ENCODE results near the gene LINC00305. TPM values are rescaled to one million over a fixed set of nuclear protein-coding genes. Genes with fewer than 3 reads are reported as not detected.

Gene LINC00305
- total and polyA plus RNA-seq, 12 donors, result not detected

DNA sequence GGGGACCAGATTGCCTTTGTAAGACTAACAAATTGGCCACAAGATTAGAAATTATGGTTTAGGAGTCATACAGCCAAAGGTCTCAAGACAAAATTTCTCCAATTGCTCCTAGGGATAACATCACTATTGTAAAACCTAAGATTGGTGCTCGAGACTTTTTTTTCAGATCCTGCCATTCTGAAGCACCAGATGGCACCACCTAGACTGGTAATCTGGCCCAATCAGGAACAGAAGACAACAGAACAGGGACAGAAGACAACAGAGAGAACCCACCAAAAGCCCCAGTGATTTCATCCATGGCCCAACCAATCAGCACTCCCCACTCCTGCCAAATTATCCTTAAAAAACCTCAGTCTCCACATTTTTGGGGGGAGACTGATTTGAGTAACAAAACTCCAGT is 66.8 kb downstream of the LINC00305 start:
- Histone ChIP-seq H3K4me3 (no peak overlapping the region), H3K4me1 (no peaks in the 10 kb centered on the region), H3K27ac (no peak overlapping the region), H3K27me3 (no peaks in the 10 kb centered on the region), H3K36me3 (no peaks in the 10 kb centered on the region), H3K9me3 (no peaks in the 10 kb centered on the region)
- WGBS, 2 donors, result 87 to 91% methylated on average over 1 of the region's 1 CpG
- ATAC-seq, result no peak
- TF ChIP-seq, protein P1, sequence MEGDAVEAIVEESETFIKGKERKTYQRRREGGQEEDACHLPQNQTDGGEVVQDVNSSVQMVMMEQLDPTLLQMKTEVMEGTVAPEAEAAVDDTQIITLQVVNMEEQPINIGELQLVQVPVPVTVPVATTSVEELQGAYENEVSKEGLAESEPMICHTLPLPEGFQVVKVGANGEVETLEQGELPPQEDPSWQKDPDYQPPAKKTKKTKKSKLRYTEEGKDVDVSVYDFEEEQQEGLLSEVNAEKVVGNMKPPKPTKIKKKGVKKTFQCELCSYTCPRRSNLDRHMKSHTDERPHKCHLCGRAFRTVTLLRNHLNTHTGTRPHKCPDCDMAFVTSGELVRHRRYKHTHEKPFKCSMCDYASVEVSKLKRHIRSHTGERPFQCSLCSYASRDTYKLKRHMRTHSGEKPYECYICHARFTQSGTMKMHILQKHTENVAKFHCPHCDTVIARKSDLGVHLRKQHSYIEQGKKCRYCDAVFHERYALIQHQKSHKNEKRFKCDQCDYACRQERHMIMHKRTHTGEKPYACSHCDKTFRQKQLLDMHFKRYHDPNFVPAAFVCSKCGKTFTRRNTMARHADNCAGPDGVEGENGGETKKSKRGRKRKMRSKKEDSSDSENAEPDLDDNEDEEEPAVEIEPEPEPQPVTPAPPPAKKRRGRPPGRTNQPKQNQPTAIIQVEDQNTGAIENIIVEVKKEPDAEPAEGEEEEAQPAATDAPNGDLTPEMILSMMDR (IDR thresholded peaks at IDR 0.05), result no peak
- intact Hi-C loops (cut with DNase I), result no loop called here
- no peak for DNase-seq

- Histone ChIP-seq H3K27ac (no peak overlapping the region), H3K4me1 (no peaks in the 10 kb centered on the region), H3K9me3 (peaks cover 0 to 3% (median 0%) of the 10 kb centered on the region in 11 donors), H3K4me3 (no peak overlapping the region), H3K36me3 (no peaks in the 10 kb centered on the region), H3K27me3 (no peaks in the 10 kb centered on the region)
- TF ChIP-seq, protein P1 (IDR thresholded peaks at IDR 0.05), result no peak
- ATAC-seq (no peak), DNase-seq (no peak)
- WGBS, 2 donors, result 50 to 59% methylated on average over 4 of the region's 4 CpGs
- intact Hi-C loops (cut with DNase I), result no loop called here
Observed at GRCh38 chr18:64073971-64074370, 74.9 kb downstream of the LINC00305 start.

DNA sequence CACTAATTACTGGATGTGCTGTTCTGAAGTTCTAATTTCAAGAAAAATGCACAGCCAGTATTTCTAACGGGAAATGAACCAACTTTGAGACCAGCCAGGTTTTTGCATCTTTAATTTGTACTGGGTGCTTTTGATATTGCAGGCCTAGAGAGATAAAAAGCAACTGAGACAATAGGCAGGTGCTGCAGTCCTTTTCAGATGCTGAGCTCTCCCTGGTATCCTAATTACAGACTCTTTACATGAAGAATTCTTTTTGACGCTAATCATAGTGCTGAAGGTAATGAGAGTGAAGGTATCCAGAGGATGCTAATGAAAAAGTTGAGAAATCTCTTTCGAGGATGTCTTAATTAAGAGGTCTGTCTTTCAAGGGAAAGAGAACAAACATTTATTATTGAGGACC is 93.9 kb downstream of the LINC00305 start:
- Histone ChIP-seq H3K36me3 (no peaks in the 10 kb centered on the region), H3K4me3 (no peak overlapping the region), H3K4me1 (no peaks in the 10 kb centered on the region), H3K9me3 (peaks cover 0 to 11% (median 0%) of the 10 kb centered on the region in 11 donors), H3K27me3 (no peaks in the 10 kb centered on the region), H3K27ac (no peak overlapping the region)
- TF ChIP-seq, protein P1 (IDR thresholded peaks at IDR 0.05), result no peak
- ATAC-seq (no peak), DNase-seq (no peak)
- WGBS, 2 donors, result 52 to 54% methylated on average over 3 of the region's 3 CpGs
- intact Hi-C loops (cut with DNase I), result no loop called here

- 57 to 68% methylated on average over 1 of the region's 1 CpG for WGBS, 2 donors
- TF ChIP-seq, protein P1 (IDR thresholded peaks at IDR 0.05), result no peak
- no peaks in the 10 kb centered on the region for H3K4me1 ChIP-seq
- H3K36me3 ChIP-seq, result no peaks in the 10 kb centered on the region
- H3K9me3 ChIP-seq, result no peaks in the 10 kb centered on the region
- no peaks in the 10 kb centered on the region for H3K27me3 ChIP-seq
- no peak overlapping the region for H3K4me3 ChIP-seq
- intact Hi-C loops (cut with DNase I), result no loop called here
- ATAC-seq, result no peak
- no peak overlapping the region for H3K27ac ChIP-seq
- DNase-seq, result no peak
Observed at GRCh38 chr18:64053246-64053645, 95.6 kb downstream of the LINC00305 start.
